ENCODE data around the gene MLH1. TPM values are rescaled to one million over a fixed set of nuclear protein-coding genes. Genes with fewer than 3 reads are reported as not detected.

MLH1 gene
- total and polyA plus RNA-seq, 10 of the 15 experiments (the other 5 are each of a cell fraction or from before 2014, with no cell fraction given) = 58.6 to 109 (median 81.4) TPM

DNA sequence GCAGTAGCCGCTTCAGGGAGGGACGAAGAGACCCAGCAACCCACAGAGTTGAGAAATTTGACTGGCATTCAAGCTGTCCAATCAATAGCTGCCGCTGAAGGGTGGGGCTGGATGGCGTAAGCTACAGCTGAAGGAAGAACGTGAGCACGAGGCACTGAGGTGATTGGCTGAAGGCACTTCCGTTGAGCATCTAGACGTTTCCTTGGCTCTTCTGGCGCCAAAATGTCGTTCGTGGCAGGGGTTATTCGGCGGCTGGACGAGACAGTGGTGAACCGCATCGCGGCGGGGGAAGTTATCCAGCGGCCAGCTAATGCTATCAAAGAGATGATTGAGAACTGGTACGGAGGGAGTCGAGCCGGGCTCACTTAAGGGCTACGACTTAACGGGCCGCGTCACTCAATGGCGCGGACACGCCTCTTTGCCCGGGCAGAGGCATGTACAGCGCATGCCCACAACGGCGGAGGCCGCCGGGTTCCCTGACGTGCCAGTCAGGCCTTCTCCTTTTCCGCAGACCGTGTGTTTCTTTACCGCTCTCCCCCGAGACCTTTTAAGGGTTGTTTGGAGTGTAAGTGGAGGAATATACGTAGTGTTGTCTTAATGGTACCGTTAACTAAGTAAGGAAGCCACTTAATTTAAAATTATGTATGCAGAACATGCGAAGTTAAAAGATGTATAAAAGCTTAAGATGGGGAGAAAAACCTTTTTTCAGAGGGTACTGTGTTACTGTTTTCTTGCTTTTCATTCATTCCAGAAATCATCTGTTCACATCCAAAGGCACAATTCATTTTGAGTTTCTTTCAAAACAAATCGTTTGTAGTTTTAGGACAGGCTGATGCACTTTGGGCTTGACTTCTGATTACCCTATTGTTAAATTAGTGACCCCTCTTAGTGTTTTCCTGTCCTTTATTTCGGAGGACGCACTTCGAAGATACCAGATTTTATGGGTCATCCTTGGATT lies at the start of gene MLH1 (continued):
- TF ChIP-seq, protein P1, sequence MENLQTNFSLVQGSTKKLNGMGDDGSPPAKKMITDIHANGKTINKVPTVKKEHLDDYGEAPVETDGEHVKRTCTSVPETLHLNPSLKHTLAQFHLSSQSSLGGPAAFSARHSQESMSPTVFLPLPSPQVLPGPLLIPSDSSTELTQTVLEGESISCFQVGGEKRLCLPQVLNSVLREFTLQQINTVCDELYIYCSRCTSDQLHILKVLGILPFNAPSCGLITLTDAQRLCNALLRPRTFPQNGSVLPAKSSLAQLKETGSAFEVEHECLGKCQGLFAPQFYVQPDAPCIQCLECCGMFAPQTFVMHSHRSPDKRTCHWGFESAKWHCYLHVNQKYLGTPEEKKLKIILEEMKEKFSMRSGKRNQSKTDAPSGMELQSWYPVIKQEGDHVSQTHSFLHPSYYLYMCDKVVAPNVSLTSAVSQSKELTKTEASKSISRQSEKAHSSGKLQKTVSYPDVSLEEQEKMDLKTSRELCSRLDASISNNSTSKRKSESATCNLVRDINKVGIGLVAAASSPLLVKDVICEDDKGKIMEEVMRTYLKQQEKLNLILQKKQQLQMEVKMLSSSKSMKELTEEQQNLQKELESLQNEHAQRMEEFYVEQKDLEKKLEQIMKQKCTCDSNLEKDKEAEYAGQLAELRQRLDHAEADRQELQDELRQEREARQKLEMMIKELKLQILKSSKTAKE (IDR thresholded peaks at IDR 0.05; ENCODE audit: low read depth, poor library complexity, severe bottlenecking) = peak; percentile 60
- TF ChIP-seq CBX3 (IDR thresholded peaks at IDR 0.05; ENCODE audit: borderline replicate concordance, low read depth) (no peak), RELA (IDR thresholded peaks at IDR 0.05; ENCODE audit: borderline replicate concordance, partially characterized antibody) (peak; percentile 55), YY1 (IDR thresholded peaks at IDR 0.05; ENCODE audit: low read depth, low read length) (peak; percentile 96), EZH2 (IDR thresholded peaks at IDR 0.05; ENCODE audit: borderline replicate concordance, control insufficient read depth, low read depth, low read length) (no peak), RAD21 (IDR thresholded peaks at IDR 0.05; ENCODE audit: insufficient read depth, low read depth, low read length) (no peak), NRF1 (conservative IDR thresholded peaks at IDR 0.05; ENCODE audit: low read depth, low read length) (0 out of 2 replicates have a peak, but pooled peaks have one; percentile 6), CHD2 (IDR thresholded peaks at IDR 0.05; ENCODE audit: borderline replicate concordance, low read depth, low read length) (peak; percentile 94), SPI1 (IDR thresholded peaks at IDR 0.05; ENCODE audit: borderline replicate concordance, insufficient read depth, low read depth, low read length) (no peak; the same call in 1 of the 2 replicates), FOXM1 (IDR thresholded peaks at IDR 0.05; ENCODE audit: low read depth, low read length) (peak; percentile 21; the same call in 1 of the 2 replicates), ZNF207 (IDR thresholded peaks at IDR 0.05; ENCODE audit: borderline replicate concordance) (peak; percentile 86; the same call in 1 of the 2 replicates), ATF7 (IDR thresholded peaks at IDR 0.05; ENCODE audit: low read depth) (peak; percentile 88), SIX5 (IDR thresholded peaks at IDR 0.05; ENCODE audit: low read depth, low read length, severe bottlenecking) (peak; percentile 23), HCFC1 (IDR thresholded peaks at IDR 0.05; ENCODE audit: low read length) (peak; percentile 63)
- TF ChIP-seq, protein P2, sequence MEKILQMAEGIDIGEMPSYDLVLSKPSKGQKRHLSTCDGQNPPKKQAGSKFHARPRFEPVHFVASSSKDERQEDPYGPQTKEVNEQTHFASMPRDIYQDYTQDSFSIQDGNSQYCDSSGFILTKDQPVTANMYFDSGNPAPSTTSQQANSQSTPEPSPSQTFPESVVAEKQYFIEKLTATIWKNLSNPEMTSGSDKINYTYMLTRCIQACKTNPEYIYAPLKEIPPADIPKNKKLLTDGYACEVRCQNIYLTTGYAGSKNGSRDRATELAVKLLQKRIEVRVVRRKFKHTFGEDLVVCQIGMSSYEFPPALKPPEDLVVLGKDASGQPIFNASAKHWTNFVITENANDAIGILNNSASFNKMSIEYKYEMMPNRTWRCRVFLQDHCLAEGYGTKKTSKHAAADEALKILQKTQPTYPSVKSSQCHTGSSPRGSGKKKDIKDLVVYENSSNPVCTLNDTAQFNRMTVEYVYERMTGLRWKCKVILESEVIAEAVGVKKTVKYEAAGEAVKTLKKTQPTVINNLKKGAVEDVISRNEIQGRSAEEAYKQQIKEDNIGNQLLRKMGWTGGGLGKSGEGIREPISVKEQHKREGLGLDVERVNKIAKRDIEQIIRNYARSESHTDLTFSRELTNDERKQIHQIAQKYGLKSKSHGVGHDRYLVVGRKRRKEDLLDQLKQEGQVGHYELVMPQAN (conservative IDR thresholded peaks at IDR 0.05) = peak; percentile 95
- TF ChIP-seq, protein P3, sequence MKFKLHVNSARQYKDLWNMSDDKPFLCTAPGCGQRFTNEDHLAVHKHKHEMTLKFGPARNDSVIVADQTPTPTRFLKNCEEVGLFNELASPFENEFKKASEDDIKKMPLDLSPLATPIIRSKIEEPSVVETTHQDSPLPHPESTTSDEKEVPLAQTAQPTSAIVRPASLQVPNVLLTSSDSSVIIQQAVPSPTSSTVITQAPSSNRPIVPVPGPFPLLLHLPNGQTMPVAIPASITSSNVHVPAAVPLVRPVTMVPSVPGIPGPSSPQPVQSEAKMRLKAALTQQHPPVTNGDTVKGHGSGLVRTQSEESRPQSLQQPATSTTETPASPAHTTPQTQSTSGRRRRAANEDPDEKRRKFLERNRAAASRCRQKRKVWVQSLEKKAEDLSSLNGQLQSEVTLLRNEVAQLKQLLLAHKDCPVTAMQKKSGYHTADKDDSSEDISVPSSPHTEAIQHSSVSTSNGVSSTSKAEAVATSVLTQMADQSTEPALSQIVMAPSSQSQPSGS (IDR thresholded peaks at IDR 0.05; ENCODE audit: low read length) = peak; percentile 51
- TF ChIP-seq, protein P4, sequence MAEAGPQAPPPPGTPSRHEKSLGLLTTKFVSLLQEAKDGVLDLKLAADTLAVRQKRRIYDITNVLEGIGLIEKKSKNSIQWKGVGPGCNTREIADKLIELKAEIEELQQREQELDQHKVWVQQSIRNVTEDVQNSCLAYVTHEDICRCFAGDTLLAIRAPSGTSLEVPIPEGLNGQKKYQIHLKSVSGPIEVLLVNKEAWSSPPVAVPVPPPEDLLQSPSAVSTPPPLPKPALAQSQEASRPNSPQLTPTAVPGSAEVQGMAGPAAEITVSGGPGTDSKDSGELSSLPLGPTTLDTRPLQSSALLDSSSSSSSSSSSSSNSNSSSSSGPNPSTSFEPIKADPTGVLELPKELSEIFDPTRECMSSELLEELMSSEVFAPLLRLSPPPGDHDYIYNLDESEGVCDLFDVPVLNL (IDR thresholded peaks at IDR 0.05; ENCODE audit: low read depth, low read length) = peak; percentile 81
- TF ChIP-seq, protein P5, sequence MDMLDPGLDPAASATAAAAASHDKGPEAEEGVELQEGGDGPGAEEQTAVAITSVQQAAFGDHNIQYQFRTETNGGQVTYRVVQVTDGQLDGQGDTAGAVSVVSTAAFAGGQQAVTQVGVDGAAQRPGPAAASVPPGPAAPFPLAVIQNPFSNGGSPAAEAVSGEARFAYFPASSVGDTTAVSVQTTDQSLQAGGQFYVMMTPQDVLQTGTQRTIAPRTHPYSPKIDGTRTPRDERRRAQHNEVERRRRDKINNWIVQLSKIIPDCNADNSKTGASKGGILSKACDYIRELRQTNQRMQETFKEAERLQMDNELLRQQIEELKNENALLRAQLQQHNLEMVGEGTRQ (IDR thresholded peaks at IDR 0.05; ENCODE audit: borderline replicate concordance, low read depth, low read length) = peak; percentile 43; the same call in 1 of the 2 replicates

Data from GM12878 (cell line).